ENCODE results near the gene ASB12. TPM values are rescaled to one million over a fixed set of nuclear protein-coding genes. Genes with fewer than 3 reads are reported as not detected.

ASB12 gene
- total RNA-seq, 1 donor from 2014 or later = not detected

- intact Hi-C loops (cut with micrococcal nuclease) = no loop called here
Measured at GRCh38 chrX:64187762-64188150, 42.7 kb downstream of the ASB12 start.

GRCh38 chrX:64186974-64187761 is 43.2 kb downstream of the ASB12 start:
- intact Hi-C loops (cut with micrococcal nuclease) = no loop called here

GRCh38 chrX:64184396-64184795 is 46.0 kb downstream of the ASB12 start:
- intact Hi-C loops (cut with micrococcal nuclease) = no loop called here

GRCh38 chrX:64182208-64182607 is 48.2 kb downstream of the ASB12 start:
- intact Hi-C loops (cut with micrococcal nuclease) = no loop called here

GRCh38 chrX:64176876-64177275 is 53.5 kb downstream of the ASB12 start:
- intact Hi-C loops (cut with micrococcal nuclease) = no loop called here

Other genes starting within 250 kb of the ASB12 start
- gene AMER1, start 24.9 kb downstream of the ASB12 start, total RNA-seq = 3.7 TPM in 2 replicates
- gene MTMR8, start 164.8 kb upstream of the ASB12 start, total RNA-seq = 4.4 and 4.9 TPM in 2 replicates

Data from T-helper 2 cell treated with Interferon-gamma antibody and Interleukin-4, amounts not matched to agents 100 ng/mL and 5 ng/mL, for 36 hours (primary cell).